HG02678 (cell line): ENCODE results near the gene RPL35.

ENCODE experiments used
- ATAC-seq: cut with Tn5 transposase; IDR thresholded peaks from one replicate; pipeline ENCODE4 v1.9.1; 2021; ENCODE audit warnings: mild to moderate bottlenecking, moderate library complexity; ENCODE audit not compliant: unreplicated experiment

The RPL35 gene

GRCh38 chr9:124861342-124862229, at the start of gene RPL35, which contains the start of gene ARPC5L:
RPL35 (minus strand) TSS chr9:124861957; CDS start chr9:124861912, 45 bp downstream.
ARPC5L (plus strand) TSS chr9:124862130; CDS start chr9:124869291, 7,161 bp downstream.
- peak; percentile 94 for ATAC-seq

- ATAC-seq: no peak
Observed at GRCh38 chr9:124908098-124908497, 46.3 kb upstream of the RPL35 start.

GRCh38 chr9:124906966-124907365, 45.2 kb upstream of the RPL35 start:
- ATAC-seq: no peak

GRCh38 chr9:124899845-124900244, 38.1 kb upstream of the RPL35 start:
- no peak for ATAC-seq

GRCh38 chr9:124897570-124898460, 36.1 kb upstream of the RPL35 start:
- ATAC-seq: no peak

GRCh38 chr9:124894741-124895170, 33.0 kb upstream of the RPL35 start:
- ATAC-seq: no peak

- no peak for ATAC-seq
Observed at GRCh38 chr9:124894035-124894740, 32.4 kb upstream of the RPL35 start.

- ATAC-seq: no peak
Observed at GRCh38 chr9:124890179-124890578, 28.4 kb upstream of the RPL35 start.

- ATAC-seq: no peak
Observed at GRCh38 chr9:124889006-124889405, 27.2 kb upstream of the RPL35 start.

GRCh38 chr9:124887832-124888231, 26.1 kb upstream of the RPL35 start:
- no peak for ATAC-seq

- no peak for ATAC-seq
Observed at GRCh38 chr9:124886866-124887492, 25.2 kb upstream of the RPL35 start.

GRCh38 chr9:124886461-124886860, 24.7 kb upstream of the RPL35 start:
- no peak for ATAC-seq

GRCh38 chr9:124885551-124885950, 23.8 kb upstream of the RPL35 start:
- ATAC-seq: no peak

GRCh38 chr9:124884376-124884775, 22.6 kb upstream of the RPL35 start:
- ATAC-seq: no peak

- ATAC-seq: no peak
Observed at GRCh38 chr9:124882231-124882630, 20.5 kb upstream of the RPL35 start.

- ATAC-seq: no peak
Observed at GRCh38 chr9:124881138-124881743, 19.5 kb upstream of the RPL35 start.

GRCh38 chr9:124880501-124880900, 18.7 kb upstream of the RPL35 start:
- ATAC-seq: no peak

- no peak for ATAC-seq
Observed at GRCh38 chr9:124879226-124879625, 17.5 kb upstream of the RPL35 start.

- no peak for ATAC-seq
Observed at GRCh38 chr9:124878518-124878917, 16.8 kb upstream of the RPL35 start.

- ATAC-seq: no peak
Observed at GRCh38 chr9:124878021-124878420, 16.3 kb upstream of the RPL35 start.
